ENCODE measurements around the gene KCNQ1. TPM values are rescaled to one million over a fixed set of nuclear protein-coding genes. Genes with fewer than 3 reads are reported as not detected.

KCNQ1 gene
- total RNA-seq, 1 experiment from 2014 or later, result 10.7 TPM

DNA sequence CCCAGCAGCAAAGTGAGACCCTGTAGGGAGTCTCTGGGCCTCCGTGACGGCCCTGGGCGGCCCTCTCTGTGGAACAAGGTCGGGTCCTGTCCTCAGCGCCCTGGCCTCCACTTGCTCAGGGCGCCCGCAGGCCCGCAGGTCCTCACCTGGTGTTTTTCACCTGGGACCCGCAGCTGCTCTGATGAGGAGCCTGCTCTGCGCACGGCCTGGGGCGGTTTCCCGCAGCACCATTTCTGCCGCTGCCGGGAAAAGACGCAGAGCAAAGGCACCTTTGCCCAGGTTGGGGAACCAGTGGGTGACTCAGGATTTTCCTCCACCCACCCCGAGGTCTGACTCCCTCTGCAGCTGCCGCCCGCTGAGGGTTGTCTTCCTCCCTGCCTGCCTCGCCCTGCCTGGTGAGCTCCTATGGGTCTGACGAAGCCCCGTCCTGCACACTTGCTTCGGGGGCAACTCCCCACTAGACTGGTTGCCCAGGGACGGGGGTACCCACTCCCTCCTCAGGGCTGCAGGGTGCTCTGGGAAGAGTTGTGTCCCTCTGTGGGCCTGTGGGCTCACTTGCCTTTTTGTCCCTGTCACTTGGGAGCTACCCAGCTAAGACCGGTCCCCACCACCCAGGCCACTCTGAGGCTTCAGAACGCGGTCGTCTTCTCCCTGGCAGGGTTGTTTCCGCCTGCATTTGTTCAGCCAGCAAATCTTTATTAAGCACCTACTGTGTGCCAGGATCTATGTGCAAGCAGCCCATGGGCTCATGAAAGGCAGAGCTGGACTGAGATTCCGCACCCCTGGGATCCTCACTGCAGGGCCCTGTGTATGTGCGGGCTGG is 89.5 kb downstream of the KCNQ1 start:
- TF ChIP-seq RAD21 (IDR thresholded peaks at IDR 0.05; ENCODE audit: low read depth) (no peak), JUND (IDR thresholded peaks at IDR 0.05) (no peak), YY1 (IDR thresholded peaks at IDR 0.05; ENCODE audit: extremely low read depth, insufficient replicate concordance, low read depth, low read length) (no peak), EZH2 (IDR thresholded peaks at IDR 0.05) (no peak), SP1 (IDR thresholded peaks at IDR 0.05; ENCODE audit: low read depth) (no peak), SIN3A (IDR thresholded peaks at IDR 0.05; ENCODE audit: low read depth) (no peak), CBX3 (IDR thresholded peaks at IDR 0.05; ENCODE audit: low read depth) (no peak), EZH2phosphoT487 (IDR thresholded peaks at IDR 0.05; ENCODE audit: borderline replicate concordance) (no peak), POLR2AphosphoS5 (IDR thresholded peaks at IDR 0.05; ENCODE audit: low read depth, low read length) (no peak), ELF1 (IDR thresholded peaks at IDR 0.05; ENCODE audit: borderline replicate concordance, low read depth) (no peak)
- TF ChIP-seq, protein P1, sequence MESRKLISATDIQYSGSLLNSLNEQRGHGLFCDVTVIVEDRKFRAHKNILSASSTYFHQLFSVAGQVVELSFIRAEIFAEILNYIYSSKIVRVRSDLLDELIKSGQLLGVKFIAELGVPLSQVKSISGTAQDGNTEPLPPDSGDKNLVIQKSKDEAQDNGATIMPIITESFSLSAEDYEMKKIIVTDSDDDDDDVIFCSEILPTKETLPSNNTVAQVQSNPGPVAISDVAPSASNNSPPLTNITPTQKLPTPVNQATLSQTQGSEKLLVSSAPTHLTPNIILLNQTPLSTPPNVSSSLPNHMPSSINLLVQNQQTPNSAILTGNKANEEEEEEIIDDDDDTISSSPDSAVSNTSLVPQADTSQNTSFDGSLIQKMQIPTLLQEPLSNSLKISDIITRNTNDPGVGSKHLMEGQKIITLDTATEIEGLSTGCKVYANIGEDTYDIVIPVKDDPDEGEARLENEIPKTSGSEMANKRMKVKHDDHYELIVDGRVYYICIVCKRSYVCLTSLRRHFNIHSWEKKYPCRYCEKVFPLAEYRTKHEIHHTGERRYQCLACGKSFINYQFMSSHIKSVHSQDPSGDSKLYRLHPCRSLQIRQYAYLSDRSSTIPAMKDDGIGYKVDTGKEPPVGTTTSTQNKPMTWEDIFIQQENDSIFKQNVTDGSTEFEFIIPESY (IDR thresholded peaks at IDR 0.05; ENCODE audit: extremely low read depth, insufficient replicate concordance, low read length), result no peak
- TF ChIP-seq, protein P2, sequence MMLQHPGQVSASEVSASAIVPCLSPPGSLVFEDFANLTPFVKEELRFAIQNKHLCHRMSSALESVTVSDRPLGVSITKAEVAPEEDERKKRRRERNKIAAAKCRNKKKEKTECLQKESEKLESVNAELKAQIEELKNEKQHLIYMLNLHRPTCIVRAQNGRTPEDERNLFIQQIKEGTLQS (IDR thresholded peaks at IDR 0.05), result no peak
- TF ChIP-seq, protein P3, sequence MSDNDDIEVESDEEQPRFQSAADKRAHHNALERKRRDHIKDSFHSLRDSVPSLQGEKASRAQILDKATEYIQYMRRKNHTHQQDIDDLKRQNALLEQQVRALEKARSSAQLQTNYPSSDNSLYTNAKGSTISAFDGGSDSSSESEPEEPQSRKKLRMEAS (IDR thresholded peaks at IDR 0.05), result no peak
- TF ChIP-seq, protein P4, sequence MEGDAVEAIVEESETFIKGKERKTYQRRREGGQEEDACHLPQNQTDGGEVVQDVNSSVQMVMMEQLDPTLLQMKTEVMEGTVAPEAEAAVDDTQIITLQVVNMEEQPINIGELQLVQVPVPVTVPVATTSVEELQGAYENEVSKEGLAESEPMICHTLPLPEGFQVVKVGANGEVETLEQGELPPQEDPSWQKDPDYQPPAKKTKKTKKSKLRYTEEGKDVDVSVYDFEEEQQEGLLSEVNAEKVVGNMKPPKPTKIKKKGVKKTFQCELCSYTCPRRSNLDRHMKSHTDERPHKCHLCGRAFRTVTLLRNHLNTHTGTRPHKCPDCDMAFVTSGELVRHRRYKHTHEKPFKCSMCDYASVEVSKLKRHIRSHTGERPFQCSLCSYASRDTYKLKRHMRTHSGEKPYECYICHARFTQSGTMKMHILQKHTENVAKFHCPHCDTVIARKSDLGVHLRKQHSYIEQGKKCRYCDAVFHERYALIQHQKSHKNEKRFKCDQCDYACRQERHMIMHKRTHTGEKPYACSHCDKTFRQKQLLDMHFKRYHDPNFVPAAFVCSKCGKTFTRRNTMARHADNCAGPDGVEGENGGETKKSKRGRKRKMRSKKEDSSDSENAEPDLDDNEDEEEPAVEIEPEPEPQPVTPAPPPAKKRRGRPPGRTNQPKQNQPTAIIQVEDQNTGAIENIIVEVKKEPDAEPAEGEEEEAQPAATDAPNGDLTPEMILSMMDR (IDR thresholded peaks at IDR 0.05 in 2 of 3, conservative IDR thresholded peaks at IDR 0.05 in 1 of 3; ENCODE audit: borderline replicate concordance in 1 of 3, insufficient read depth in 1 of 3, low read depth in 2 of 3, low read length in 2 of 3), result no peak
- TF ChIP-seq, protein P5, sequence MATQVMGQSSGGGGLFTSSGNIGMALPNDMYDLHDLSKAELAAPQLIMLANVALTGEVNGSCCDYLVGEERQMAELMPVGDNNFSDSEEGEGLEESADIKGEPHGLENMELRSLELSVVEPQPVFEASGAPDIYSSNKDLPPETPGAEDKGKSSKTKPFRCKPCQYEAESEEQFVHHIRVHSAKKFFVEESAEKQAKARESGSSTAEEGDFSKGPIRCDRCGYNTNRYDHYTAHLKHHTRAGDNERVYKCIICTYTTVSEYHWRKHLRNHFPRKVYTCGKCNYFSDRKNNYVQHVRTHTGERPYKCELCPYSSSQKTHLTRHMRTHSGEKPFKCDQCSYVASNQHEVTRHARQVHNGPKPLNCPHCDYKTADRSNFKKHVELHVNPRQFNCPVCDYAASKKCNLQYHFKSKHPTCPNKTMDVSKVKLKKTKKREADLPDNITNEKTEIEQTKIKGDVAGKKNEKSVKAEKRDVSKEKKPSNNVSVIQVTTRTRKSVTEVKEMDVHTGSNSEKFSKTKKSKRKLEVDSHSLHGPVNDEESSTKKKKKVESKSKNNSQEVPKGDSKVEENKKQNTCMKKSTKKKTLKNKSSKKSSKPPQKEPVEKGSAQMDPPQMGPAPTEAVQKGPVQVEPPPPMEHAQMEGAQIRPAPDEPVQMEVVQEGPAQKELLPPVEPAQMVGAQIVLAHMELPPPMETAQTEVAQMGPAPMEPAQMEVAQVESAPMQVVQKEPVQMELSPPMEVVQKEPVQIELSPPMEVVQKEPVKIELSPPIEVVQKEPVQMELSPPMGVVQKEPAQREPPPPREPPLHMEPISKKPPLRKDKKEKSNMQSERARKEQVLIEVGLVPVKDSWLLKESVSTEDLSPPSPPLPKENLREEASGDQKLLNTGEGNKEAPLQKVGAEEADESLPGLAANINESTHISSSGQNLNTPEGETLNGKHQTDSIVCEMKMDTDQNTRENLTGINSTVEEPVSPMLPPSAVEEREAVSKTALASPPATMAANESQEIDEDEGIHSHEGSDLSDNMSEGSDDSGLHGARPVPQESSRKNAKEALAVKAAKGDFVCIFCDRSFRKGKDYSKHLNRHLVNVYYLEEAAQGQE (IDR thresholded peaks at IDR 0.05; ENCODE audit: low read depth), result no peak
- Histone ChIP-seq H3K4me2 (ENCODE audit: low read length) (peak overlapping the region; percentile 99), H3K9me2 (ENCODE audit: insufficient read depth) (no peaks in the 10 kb centered on the region), H2AFZ (ENCODE audit: low read depth, low read length, poor library complexity, severe bottlenecking) (peak overlapping the region; percentile 52), H3K36me3 (ENCODE audit: control insufficient read depth in 1 of 2, insufficient read depth in 2 of 2, low read length in 2 of 2) (no peaks in the 10 kb centered on the region), H3K4me3 (replicated peaks in 1 of 2; ENCODE audit: low read depth in 1 of 2, low read length in 2 of 2) (peak overlapping the region; percentile 42 to 65), H4K20me1 (ENCODE audit: insufficient read depth) (no peaks in the 10 kb centered on the region), H3K4me1 (ENCODE audit: control insufficient read depth in 1 of 2, insufficient read depth in 2 of 2, low read length in 2 of 2) (peaks cover 24 to 32% of the 10 kb centered on the region in 2 experiments), H3K9ac (ENCODE audit: low read length) (peak overlapping the region; percentile 79), H3K27me3 (ENCODE audit: insufficient read depth, low read length) (no peaks in the 10 kb centered on the region), H3K27ac (ENCODE audit: low read depth, low read length) (peak overlapping the region; percentile 97), H3K79me2 (ENCODE audit: insufficient read depth, low read length) (no peaks in the 10 kb centered on the region), H3K9me3 (ENCODE audit: control insufficient read depth in 1 of 2, insufficient read depth in 1 of 2, low read depth in 1 of 2, low read length in 2 of 2) (no peaks in the 10 kb centered on the region)
- ChIA-PET CTCF (interaction anchor here (0.8 to 5.4 kb wide), 8 partner anchors 98 to 661 kb away, joined by 3 to 337 read pairs (median 8); partner anchors contain the start of genes CDKN1C and PHLDA2), POLR2A (interaction anchor here (1.0 to 4.5 kb wide), 5 partner anchors 140 to 395 kb away, joined by 4 to 25 read pairs (median 17); partner anchors contain the start of genes CDKN1C and PHLDA2), RAD21 (ENCODE audit: low non-redundant PET in 1 of 2, low total read pairs in 2 of 2, uncharacterized antibody in 2 of 2, unreplicated experiment in 2 of 2) (interaction anchor here (0.6 to 4.9 kb wide), 6 partner anchors 25 to 368 kb away, joined by 3 to 85 read pairs (median 18); partner anchors contain the start of gene CDKN1C (in 1 of the 2))
- DNase-seq (ENCODE audit: low read depth, low spot score) (peak; percentile 53), ATAC-seq (peak; percentile 75)
- intact Hi-C loops (cut with micrococcal nuclease), result loop anchor here (5.0 to 10.0 kb wide), 2 partner anchors 340 to 883 kb away; no protein-coding TSS in a partner anchor
- BruUV-seq (replicated peaks), result no TSS peak
